Measurements from ENCODE around the gene REG4.

The REG4 gene

DNA sequence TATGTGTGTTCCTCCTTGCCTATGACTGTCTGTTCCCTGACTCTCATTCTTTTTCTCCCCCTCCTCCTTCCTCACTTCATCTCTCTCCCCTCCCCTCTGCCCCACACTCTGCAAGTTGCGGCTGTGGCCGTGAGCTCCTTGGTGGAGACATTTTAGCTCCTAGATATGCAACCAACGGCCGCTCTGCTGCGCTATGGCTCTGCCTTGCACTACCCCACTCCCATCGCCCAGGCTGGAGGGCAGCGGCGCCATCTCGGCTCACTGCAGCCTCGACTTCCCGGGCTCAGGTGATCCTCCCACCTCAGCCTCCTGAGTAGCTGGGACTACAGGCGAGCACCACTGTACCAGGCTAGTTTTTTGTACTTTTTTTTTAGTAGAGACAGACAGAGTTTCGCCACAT is 5.5 kb downstream of the REG4 start:
- TF ChIP-seq TOX (CRISPR knock-in tag; IDR thresholded peaks at IDR 0.05; ENCODE audit: borderline replicate concordance) (no peak), TCF4 (CRISPR knock-in tag; IDR thresholded peaks at IDR 0.05; ENCODE audit: borderline replicate concordance) (no peak), BACH2 (CRISPR knock-in tag; IDR thresholded peaks at IDR 0.05; ENCODE audit: borderline replicate concordance) (no peak)
- no peak for ATAC-seq

DNA sequence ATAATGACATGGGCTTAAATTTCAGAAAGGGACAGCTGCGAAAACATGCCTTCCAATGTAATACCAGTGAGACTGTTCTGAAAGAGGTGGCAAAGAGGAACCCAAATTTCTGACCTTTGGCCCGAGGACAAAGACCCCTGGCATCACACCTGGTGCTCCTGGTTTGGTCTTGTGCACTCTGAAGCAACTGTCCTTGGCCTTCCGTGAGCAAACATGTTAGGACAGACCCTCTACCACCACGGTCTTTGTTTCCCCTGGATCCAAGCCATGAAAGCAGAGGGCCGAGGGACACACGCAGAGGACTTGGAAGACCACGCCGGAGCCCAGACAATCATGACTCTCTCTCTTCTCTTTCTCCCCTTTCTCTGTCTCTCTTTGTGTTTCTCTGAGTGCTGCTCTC is 6.0 kb downstream of the REG4 start:
- TF ChIP-seq PPARA (CRISPR knock-in tag; IDR thresholded peaks at IDR 0.05; ENCODE audit: borderline replicate concordance) (no peak), CSDC2 (CRISPR knock-in tag; IDR thresholded peaks at IDR 0.05) (no peak), ISL1 (CRISPR knock-in tag; IDR thresholded peaks at IDR 0.05) (no peak), GLIS3 (CRISPR knock-in tag; IDR thresholded peaks at IDR 0.05) (no peak), ZC3H10 (CRISPR knock-in tag; IDR thresholded peaks at IDR 0.05) (no peak), CSRNP3 (CRISPR knock-in tag; IDR thresholded peaks at IDR 0.05) (no peak), ZNF8 (CRISPR knock-in tag; IDR thresholded peaks at IDR 0.05) (no peak), CREB5 (CRISPR knock-in tag; IDR thresholded peaks at IDR 0.05; ENCODE audit: low read depth) (no peak), ESRRG (CRISPR knock-in tag; IDR thresholded peaks at IDR 0.05) (no peak), TCF4 (CRISPR knock-in tag; IDR thresholded peaks at IDR 0.05; ENCODE audit: borderline replicate concordance) (no peak), TOX (CRISPR knock-in tag; IDR thresholded peaks at IDR 0.05; ENCODE audit: borderline replicate concordance) (no peak), SNAI2 (CRISPR knock-in tag; IDR thresholded peaks at IDR 0.05) (no peak), ZFP3 (CRISPR knock-in tag; IDR thresholded peaks at IDR 0.05) (no peak), ARNTL (CRISPR knock-in tag; IDR thresholded peaks at IDR 0.05; ENCODE audit: borderline replicate concordance, low read depth) (no peak), ZNF70 (CRISPR knock-in tag; IDR thresholded peaks at IDR 0.05) (no peak)
- TF ChIP-seq, protein P1, sequence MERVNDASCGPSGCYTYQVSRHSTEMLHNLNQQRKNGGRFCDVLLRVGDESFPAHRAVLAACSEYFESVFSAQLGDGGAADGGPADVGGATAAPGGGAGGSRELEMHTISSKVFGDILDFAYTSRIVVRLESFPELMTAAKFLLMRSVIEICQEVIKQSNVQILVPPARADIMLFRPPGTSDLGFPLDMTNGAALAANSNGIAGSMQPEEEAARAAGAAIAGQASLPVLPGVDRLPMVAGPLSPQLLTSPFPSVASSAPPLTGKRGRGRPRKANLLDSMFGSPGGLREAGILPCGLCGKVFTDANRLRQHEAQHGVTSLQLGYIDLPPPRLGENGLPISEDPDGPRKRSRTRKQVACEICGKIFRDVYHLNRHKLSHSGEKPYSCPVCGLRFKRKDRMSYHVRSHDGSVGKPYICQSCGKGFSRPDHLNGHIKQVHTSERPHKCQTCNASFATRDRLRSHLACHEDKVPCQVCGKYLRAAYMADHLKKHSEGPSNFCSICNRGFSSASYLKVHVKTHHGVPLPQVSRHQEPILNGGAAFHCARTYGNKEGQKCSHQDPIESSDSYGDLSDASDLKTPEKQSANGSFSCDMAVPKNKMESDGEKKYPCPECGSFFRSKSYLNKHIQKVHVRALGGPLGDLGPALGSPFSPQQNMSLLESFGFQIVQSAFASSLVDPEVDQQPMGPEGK (CRISPR knock-in tag; IDR thresholded peaks at IDR 0.05; ENCODE audit: borderline replicate concordance) = no peak
- TF ChIP-seq, protein P2, sequence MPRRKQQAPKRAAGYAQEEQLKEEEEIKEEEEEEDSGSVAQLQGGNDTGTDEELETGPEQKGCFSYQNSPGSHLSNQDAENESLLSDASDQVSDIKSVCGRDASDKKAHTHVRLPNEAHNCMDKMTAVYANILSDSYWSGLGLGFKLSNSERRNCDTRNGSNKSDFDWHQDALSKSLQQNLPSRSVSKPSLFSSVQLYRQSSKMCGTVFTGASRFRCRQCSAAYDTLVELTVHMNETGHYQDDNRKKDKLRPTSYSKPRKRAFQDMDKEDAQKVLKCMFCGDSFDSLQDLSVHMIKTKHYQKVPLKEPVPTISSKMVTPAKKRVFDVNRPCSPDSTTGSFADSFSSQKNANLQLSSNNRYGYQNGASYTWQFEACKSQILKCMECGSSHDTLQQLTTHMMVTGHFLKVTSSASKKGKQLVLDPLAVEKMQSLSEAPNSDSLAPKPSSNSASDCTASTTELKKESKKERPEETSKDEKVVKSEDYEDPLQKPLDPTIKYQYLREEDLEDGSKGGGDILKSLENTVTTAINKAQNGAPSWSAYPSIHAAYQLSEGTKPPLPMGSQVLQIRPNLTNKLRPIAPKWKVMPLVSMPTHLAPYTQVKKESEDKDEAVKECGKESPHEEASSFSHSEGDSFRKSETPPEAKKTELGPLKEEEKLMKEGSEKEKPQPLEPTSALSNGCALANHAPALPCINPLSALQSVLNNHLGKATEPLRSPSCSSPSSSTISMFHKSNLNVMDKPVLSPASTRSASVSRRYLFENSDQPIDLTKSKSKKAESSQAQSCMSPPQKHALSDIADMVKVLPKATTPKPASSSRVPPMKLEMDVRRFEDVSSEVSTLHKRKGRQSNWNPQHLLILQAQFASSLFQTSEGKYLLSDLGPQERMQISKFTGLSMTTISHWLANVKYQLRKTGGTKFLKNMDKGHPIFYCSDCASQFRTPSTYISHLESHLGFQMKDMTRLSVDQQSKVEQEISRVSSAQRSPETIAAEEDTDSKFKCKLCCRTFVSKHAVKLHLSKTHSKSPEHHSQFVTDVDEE (CRISPR knock-in tag; IDR thresholded peaks at IDR 0.05) = no peak
- TF ChIP-seq, protein P3, sequence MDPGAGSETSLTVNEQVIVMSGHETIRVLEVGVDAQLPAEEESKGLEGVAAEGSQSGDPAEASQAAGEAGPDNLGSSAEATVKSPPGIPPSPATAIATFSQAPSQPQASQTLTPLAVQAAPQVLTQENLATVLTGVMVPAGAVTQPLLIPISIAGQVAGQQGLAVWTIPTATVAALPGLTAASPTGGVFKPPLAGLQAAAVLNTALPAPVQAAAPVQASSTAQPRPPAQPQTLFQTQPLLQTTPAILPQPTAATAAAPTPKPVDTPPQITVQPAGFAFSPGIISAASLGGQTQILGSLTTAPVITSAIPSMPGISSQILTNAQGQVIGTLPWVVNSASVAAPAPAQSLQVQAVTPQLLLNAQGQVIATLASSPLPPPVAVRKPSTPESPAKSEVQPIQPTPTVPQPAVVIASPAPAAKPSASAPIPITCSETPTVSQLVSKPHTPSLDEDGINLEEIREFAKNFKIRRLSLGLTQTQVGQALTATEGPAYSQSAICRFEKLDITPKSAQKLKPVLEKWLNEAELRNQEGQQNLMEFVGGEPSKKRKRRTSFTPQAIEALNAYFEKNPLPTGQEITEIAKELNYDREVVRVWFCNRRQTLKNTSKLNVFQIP (CRISPR knock-in tag; IDR thresholded peaks at IDR 0.05; ENCODE audit: borderline replicate concordance, low read depth) = no peak
- ATAC-seq = no peak

DNA sequence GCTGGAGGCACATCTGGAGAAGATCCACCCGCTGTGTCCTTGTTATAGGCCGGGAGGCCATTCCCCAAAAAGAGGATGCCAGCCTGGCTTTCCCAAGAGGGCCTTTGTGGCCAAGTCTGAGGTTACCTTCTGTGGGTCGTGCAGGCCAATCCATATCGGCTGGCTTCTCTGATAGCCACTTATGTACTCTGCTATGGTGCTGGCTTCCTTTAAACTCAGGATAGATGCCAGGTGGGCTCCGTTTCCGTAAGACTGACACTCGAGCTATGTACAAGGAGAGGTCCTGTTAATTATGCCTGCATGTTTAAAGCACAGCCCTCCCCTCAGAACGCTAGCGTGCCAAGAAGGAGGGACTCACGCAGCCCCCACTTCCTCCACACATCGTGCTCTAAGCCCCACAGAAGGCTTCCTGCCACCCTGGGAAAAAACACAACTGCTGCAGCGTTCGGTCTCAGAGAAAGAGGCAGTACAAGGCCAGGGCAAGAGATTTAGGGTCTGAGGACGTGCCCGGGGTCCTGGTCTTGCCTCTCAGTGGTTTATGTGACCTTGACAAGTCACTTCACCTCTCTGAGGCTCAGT is 11.6 kb downstream of the REG4 start:
- TF ChIP-seq ESRRG (CRISPR knock-in tag; IDR thresholded peaks at IDR 0.05) (no peak), ZNF70 (CRISPR knock-in tag; IDR thresholded peaks at IDR 0.05) (no peak), RARB (CRISPR knock-in tag; IDR thresholded peaks at IDR 0.05) (no peak), BACH2 (CRISPR knock-in tag; IDR thresholded peaks at IDR 0.05; ENCODE audit: borderline replicate concordance) (no peak), ZNF8 (CRISPR knock-in tag; IDR thresholded peaks at IDR 0.05) (no peak)

More for the DNA sequence above, 11.6 kb downstream of the REG4 start:
- no peak for ATAC-seq
